GM12891 (cell line): ENCODE results near the gene SCGB2A2.

Experiments used
- POLR2A ChIP-seq: IDR thresholded peaks from 2 replicates; pipeline ENCODE4 v1.6.1; 2011; ENCODE audit warnings: low read depth, low read length, control low read depth
- POLR2AphosphoS5 ChIP-seq: IDR thresholded peaks from 2 replicates; pipeline ENCODE4 v1.6.1; 2011; ENCODE audit warnings: low read depth, low read length, control low read depth

GRCh38 chr11:62237499-62237898 lies 32.5 kb upstream of the SCGB2A2 start:
- no peak for TF ChIP-seq POLR2AphosphoS5
- no peak for TF ChIP-seq POLR2A
